ENCODE measurements around the gene TLE4. TPM values are rescaled to one million over a fixed set of nuclear protein-coding genes. Genes with fewer than 3 reads are reported as not detected.

Gene TLE4
- polyA plus RNA-seq, 1 donor, result 77.6 TPM

- peak; percentile 47 for DNase-seq
Measured at GRCh38 chr9:79570448-79571308, 1.1 kb upstream of the TLE4 start.

- DNase-seq, result no peak
Measured at GRCh38 chr9:79572032-79572607, 355 bp downstream of the TLE4 start.

DNA sequence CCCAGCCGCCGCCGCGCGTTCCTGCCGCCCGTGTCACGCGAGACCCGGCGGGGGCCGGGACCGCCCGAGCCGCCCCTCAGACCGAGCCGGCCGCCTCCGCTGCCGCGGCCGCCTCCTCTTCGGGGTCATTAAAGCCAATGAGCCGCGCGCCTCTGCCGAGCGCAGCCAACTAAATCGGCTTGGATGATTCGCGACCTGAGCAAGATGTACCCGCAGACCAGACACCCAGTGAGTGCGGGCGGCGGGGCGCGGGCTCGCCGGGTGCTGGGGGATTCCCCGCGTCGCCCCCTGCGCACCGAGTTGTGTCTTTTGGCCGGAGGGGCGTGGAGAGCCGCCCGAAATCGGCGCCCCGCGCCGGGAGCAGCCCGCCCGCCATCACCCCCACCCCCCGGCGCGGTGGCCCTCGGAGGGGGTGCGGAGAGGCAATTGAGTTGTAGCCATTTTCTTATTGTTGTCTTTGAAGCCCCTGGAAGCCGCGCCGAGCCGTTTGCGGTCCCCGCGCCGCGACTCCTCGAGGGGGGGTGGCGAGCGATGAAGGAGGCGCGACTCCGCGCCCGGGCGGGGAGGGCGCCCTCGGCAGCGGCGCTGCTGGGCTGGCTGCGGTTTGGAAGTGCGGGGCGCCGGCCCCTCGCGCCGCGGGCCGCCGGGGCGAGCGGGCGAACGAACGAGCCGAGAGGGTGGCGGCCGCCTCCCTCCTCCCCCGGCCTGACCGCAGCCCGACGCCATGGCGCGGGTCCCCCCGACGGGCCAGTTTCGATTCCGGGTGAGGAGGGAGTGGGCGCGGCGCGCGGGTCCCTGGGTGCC, 1.0 kb downstream of the TLE4 start:
- DNase-seq, result peak; percentile 52

DNA sequence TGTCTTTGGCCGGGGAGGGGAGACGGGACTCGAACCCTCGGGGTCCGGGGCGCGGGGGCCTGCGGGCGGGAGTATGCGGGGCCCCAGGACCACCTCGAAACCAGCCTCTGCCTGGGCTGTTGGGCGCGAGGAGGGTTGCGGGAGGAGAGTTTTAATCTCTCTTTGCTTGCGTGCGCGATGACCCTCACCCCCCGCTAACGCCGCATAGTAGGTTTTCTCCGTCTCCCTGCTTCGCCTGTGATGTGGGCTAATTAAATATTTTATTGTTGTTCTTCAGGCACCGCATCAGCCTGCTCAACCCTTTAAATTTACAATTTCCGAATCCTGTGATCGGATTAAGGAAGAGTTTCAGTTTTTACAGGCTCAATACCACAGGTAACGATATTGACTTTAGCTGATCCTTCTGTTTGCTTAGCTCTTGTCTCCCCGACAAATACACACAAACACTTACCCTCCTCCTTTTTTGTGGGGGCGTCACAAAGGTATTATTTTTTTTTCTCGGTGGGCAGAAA, 1.7 kb downstream of the TLE4 start:
- no peak for DNase-seq

DNA sequence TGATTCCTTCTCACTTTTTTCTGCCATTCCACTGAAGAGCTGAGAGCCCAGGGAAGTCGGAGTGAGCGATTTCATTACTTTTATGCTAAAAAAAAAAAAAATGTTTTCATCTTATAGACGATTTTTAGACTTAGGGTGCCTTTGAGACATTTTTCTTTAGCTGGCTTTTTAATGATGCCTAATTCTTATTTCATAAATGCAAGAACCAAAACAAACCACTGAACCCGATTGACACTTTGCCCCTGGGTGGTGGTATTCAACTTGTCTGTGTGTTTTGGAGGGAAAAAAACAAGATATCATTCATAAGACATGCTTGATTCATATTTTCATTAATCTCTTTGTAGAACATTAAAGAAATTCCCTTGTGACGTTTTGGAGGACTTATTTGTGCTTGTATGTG, 2.4 kb downstream of the TLE4 start:
- no peak for DNase-seq

DNA sequence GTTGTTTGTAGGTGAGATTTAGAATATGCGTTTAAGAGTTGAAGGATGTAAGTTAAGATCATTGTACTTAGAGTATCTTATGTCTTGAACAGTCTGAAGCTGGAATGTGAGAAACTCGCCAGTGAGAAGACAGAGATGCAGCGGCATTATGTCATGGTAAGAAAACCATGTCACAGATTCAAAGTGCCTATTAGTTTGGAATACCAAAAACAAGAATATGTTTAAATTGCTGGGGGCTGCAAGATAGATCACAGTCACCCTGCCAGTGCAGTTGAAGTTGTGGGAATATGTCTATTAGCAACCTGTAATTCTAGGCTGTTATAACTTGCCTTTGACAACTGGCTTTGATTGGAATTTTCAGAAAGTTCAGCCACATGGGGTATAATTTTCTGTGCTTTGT, 3.0 kb downstream of the TLE4 start:
- DNase-seq, result no peak

GRCh38 chr9:79575547-79575946, 3.8 kb downstream of the TLE4 start:
- DNase-seq, result no peak

- no peak for DNase-seq
Measured at GRCh38 chr9:79577969-79578723, 6.4 kb downstream of the TLE4 start.

DNA sequence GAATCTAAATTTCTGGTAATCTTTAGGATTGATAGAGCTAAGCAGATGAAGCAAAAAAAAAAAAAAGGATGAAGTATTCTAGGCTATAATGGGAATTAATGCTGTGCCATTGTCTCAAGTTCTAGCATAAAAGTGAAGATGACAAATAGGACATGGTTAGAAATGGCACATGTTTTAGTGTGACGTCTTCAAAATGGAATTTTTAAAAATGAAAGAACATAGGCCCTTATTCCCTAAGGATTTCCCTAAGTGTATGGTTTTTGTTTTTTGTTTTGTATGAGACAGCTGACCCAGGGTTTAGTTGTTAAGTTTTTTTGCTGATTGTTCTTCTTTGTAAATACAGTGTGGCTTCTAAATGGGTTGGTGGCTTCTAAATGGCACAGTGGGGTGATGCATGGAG, 7.1 kb downstream of the TLE4 start:
- DNase-seq, result no peak

DNA sequence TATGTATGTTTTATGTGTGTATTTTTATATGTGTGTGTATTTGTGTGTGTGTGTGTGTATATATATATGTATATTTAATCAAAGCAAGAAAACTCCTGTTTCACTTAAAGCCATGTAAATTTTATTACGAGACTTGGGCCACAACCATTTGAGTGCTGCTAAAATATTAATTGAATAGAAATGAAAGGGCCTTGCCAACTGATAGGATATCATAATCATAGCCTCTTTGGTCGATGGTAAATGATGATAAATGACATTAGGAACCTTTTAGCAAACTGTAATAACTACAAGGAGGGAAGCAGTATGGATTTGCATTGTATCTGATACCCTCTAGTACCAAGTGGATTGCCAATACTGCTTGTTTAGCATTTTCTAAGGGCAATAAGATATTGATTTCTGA, 7.9 kb downstream of the TLE4 start:
- no peak for DNase-seq

DNA sequence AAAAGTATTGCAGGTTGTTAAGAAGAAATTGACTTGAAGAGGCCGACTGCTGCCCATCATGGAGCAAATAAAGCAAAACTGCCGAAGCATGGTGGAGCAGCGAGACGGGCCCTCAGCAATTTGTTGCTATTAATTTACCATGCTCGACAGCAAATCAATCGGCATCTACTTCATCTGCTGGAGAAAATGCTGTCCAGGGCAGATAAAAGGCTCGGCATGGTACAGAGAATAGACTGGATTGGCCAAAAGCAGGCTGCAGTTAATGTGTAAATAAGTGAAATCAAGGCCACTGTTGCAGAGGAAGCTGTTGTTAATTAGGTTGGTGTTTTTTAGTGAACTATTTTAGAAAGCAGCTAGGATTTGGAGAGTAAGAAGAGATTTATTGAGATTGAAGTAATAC, 8.3 kb downstream of the TLE4 start:
- DNase-seq, result no peak

- no peak for DNase-seq
Measured at GRCh38 chr9:79581388-79581787, 9.6 kb downstream of the TLE4 start.

GRCh38 chr9:79581794-79582193, 10.0 kb downstream of the TLE4 start:
- no peak for DNase-seq

GRCh38 chr9:79583952-79584654, 12.3 kb downstream of the TLE4 start:
- DNase-seq, result no peak

- DNase-seq, result no peak
Measured at GRCh38 chr9:79584655-79584982, 12.9 kb downstream of the TLE4 start.

DNA sequence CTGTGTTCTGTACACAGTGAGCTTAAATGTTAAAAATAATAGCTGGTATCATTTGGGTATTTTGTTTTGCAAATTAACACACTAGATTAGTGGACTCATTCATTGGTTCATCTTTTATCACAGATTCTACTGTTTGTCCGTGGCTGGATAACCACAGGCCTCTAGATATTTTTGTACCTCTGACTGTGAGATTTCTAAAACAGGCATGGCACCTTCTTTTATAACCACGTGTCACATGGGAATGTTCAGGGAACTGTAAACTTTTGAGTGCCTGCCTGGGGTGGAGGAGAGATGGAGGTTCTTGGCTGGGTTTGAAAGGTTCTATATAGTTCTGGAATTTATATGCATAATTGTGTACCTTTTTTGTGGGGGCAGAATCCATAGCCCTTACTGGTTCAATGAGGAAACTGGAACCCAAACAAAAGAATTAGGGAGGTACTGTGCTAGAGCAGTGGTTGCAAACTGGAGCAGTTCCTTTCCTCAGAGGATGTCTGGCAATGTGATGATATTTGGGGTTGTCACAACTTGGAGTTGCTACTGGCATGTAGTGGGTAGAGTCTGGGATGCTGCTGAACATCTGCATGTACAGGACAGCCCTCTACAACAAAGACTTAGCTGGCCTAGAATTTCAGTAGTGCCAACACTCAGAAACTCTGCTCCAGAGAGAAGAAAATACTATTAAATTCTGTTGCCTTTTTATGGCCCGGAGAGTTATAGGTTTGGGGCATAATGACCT, 16.9 kb downstream of the TLE4 start:
- no peak for DNase-seq

GRCh38 chr9:79591458-79591857, 19.7 kb downstream of the TLE4 start:
- no peak for DNase-seq

DNA sequence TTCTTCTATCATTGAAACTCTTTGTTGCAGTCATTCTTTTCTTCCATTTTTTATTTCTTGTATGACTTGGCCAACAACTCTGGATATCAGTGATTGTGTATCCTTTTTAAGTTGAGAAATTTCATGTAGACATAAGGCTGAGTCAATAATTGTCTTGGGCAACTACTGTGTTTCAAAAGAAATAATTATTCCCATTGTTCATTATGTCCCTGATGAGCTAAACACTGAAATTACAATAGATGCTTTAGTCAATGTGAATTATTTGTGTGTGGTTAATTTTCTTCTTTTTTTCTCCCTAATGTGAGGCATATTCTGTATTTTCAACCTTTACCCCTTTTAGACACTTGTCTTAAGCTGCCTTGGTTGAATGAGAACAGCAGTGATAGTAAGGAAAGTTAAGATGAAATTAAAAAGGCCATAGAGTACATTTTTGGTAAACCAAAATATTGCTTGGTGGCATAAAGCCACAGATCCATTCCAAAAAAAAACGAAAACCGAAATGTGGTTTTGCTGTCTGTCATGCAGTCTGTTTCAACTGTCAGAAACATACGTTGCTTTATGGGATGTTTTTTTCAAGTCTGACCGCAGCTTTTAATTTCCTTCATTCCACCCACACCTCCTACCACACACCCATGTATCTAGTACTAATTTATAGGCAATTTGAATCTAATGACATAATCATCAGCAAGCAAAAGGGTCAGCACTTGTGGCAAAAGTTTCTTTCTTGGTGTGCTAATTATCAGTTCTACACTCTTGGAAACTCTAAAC, 21.1 kb downstream of the TLE4 start:
- no peak for DNase-seq

GRCh38 chr9:79598562-79599345, 27.0 kb downstream of the TLE4 start:
- DNase-seq, result no peak
